K562 (cell line): ENCODE data around the gene SP140L. TPM values are rescaled to one million over a fixed set of nuclear protein-coding genes. Genes with fewer than 3 reads are reported as not detected.

Experiments
- ATAC-seq: fragments of 200-7000 bp; cut with Tn5 transposase; 3 replicates; pipeline ENCODE4 v1.9.1; 2020; ENCODE audit warnings: moderate library complexity
- BruUV-seq: library from RNA; stranded (reverse); fragments of 400-500 nt; replicated peaks from 2 replicates; lab custom pipeline; 2021; lab: Mats Ljungman, UMichigan
- CTCF ChIA-PET: fragments of 300-600 bp; formaldehyde crosslinking; extraction: SDS; loops from one replicate; lab custom pipeline; 2021; ENCODE audit warnings: low intra/inter-chr PET ratio; lab: Yijun Ruan, JAX
- POLR2A ChIA-PET: fragments of 300-600, 350-650 bp; sonication (Branson Sonifier 250); formaldehyde crosslinking; extraction: SDS; loops from one replicate; lab custom pipeline; 2021; ENCODE audit warnings: antibody characterized with exemption, inconsistent platforms; lab: Yijun Ruan, JAX
- DNase-seq, 4 experiments: peaks; one replicate each; pipeline versions ENCODE4 v3.0.0 to v3.0.0-alpha.2; 2011 to 2018; ENCODE audit warnings: low spot score in 3 of 4, mixed read lengths in 3 of 4; ENCODE audit errors: extremely low read depth in 1 of 4
- FAIRE-seq: peaks from 2 replicates; lab custom pipeline; 2011; peaks lifted over from hg19 to GRCh38; lab: Jason Lieb, UNC
- H2AFZ ChIP-seq: 2 replicates; pipeline ENCODE4 v1.6.0; 2011; ENCODE audit warnings: low read depth, low read length, control low read depth, inconsistent platforms
- H3K27ac ChIP-seq: fragments of 200-600 bp; 3 replicates; pipeline ENCODE4 v1.8.0; 2011; ENCODE audit warnings: low read depth, mild to moderate bottlenecking, control low read depth, inconsistent platforms, low read length, moderate library complexity, mixed read lengths; ENCODE audit errors: extremely low read depth
- H3K27me3 ChIP-seq, 2 experiments: fragments of 300-600 bp in 1 of 2; 2 replicates in 1 of 2; 3 replicates in 1 of 2; pipeline versions ENCODE4 v1.6.0 to v1.8.0; 2011; ENCODE audit warnings: inconsistent platforms in 2 of 2, low read length in 2 of 2, mild to moderate bottlenecking in 1 of 2, mixed read lengths in 1 of 2, moderate library complexity in 1 of 2; ENCODE audit not compliant: control insufficient read depth in 2 of 2, insufficient read depth in 2 of 2
- H3K36me3 ChIP-seq: fragments of 300-600 bp; 3 replicates; pipeline ENCODE4 v1.8.0; 2011; ENCODE audit warnings: mild to moderate bottlenecking, low read length, inconsistent platforms; ENCODE audit not compliant: control insufficient read depth, insufficient read depth
- H3K4me1 ChIP-seq, 2 experiments: fragments of 200-600 bp in 1 of 2; replicated peaks in 1 of 2; 2 replicates in 1 of 2; 3 replicates in 1 of 2; pipeline versions ENCODE4 v1.5.1 to v1.8.0; 2011; ENCODE audit warnings: inconsistent platforms in 2 of 2, low read length in 2 of 2, mild to moderate bottlenecking in 1 of 2, mixed read lengths in 1 of 2, moderate library complexity in 1 of 2; ENCODE audit not compliant: control insufficient read depth in 2 of 2, insufficient read depth in 2 of 2
- H3K4me2 ChIP-seq: 2 replicates; pipeline ENCODE4 v1.6.1; 2011; ENCODE audit warnings: low read length, control low read depth, inconsistent platforms, mixed read lengths; ENCODE audit not compliant: insufficient read depth
- H3K4me3 ChIP-seq: fragments of 200-600 bp; sonication (generic), shearing (Covaris generic); 2 replicates; pipeline ENCODE4 v1.5.1; 2016; ENCODE audit warnings: control low read depth, inconsistent platforms
- H3K79me2 ChIP-seq: fragments of 200-600 bp; 3 replicates; pipeline ENCODE4 v1.8.0; 2011; ENCODE audit warnings: low read length, inconsistent platforms; ENCODE audit not compliant: control insufficient read depth, insufficient read depth
- H3K9ac ChIP-seq, 2 experiments: 2 replicates each; pipeline versions ENCODE4 v1.6.0 to v1.6.1; 2011; ENCODE audit warnings: low read depth in 2 of 2, low read length in 2 of 2, control low read depth in 1 of 2, inconsistent platforms in 1 of 2, mild to moderate bottlenecking in 1 of 2, mixed read lengths in 1 of 2; ENCODE audit not compliant: insufficient read depth in 1 of 2
- H3K9me1 ChIP-seq: one replicate; pipeline ENCODE4 v1.6.0; 2011; ENCODE audit warnings: inconsistent platforms, mild to moderate bottlenecking, low read length, moderate library complexity; ENCODE audit not compliant: control insufficient read depth, insufficient read depth
- H3K9me3 ChIP-seq: replicated peaks from 2 replicates; pipeline ENCODE4 v1.5.1; 2011; ENCODE audit warnings: low read depth, low read length, inconsistent platforms; ENCODE audit not compliant: control insufficient read depth, insufficient read depth
- H4K20me1 ChIP-seq: replicated peaks from 2 replicates; pipeline ENCODE4 v1.6.1; 2011; ENCODE audit warnings: low read length, inconsistent platforms, mixed read lengths; ENCODE audit not compliant: control insufficient read depth, insufficient read depth
- EHMT2 ChIP-seq: fragments of 450-650 bp; IDR thresholded peaks from 2 replicates; pipeline ENCODE4 v1.6.1; 2018; ENCODE audit warnings: antibody characterized with exemption
- ESRRA ChIP-seq: fragments of 450-650 bp; IDR thresholded peaks from 2 replicates; pipeline ENCODE4 v1.6.1; 2014; ENCODE audit warnings: low read depth, mild to moderate bottlenecking, moderate library complexity, borderline replicate concordance
- KLF13 ChIP-seq: fragments of 450-650 bp; IDR thresholded peaks from 2 replicates; pipeline ENCODE4 v1.6.1; 2016; ENCODE audit warnings: missing genetic modification characterization, low read depth, mild to moderate bottlenecking, missing compliant biosample characterization, moderate library complexity, borderline replicate concordance
- POLR3A ChIP-seq: IDR thresholded peaks from 2 replicates; pipeline ENCODE4 v1.6.1; 2011; ENCODE audit warnings: borderline replicate concordance, mild to moderate bottlenecking, moderate library complexity; ENCODE audit not compliant: insufficient read length, insufficient read depth; ENCODE audit errors: extremely low read depth
- TCF7L2 ChIP-seq: fragments of 150-350 bp; IDR thresholded peaks from 2 replicates; pipeline ENCODE4 v1.6.1; 2016; ENCODE audit warnings: low read depth, mild to moderate bottlenecking, low read length, moderate library complexity
- TRIM28 ChIP-seq: fragments of 450-650 bp; IDR thresholded peaks from 2 replicates; pipeline ENCODE4 v1.6.1; 2017
- ZBTB7A ChIP-seq: IDR thresholded peaks from 2 replicates; pipeline ENCODE4 v1.6.1; 2011; ENCODE audit warnings: low read depth, mild to moderate bottlenecking, low read length, moderate library complexity, borderline replicate concordance; ENCODE audit not compliant: control insufficient read depth
- ZNF239 ChIP-seq: fragments of 250-450 bp; sonication (Bioruptor Pico); IDR thresholded peaks from 2 replicates; pipeline ENCODE4 v1.4.0; 2020; ENCODE audit warnings: mild to moderate bottlenecking
- WGBS: fragments of 100-300 bp; shearing (Covaris generic); methylation state at CpG from one replicate; pipeline ENCODE4 v1.1.6; 2016; ENCODE audit warnings: low coverage, mixed read lengths; ENCODE audit not compliant: insufficient coverage; ENCODE audit errors: missing lambda C conversion rate; 5-methylcytosine and 5-hydroxymethylcytosine counted together
- in situ Hi-C: fragments of 300-500 bp; cut with MboI; formaldehyde crosslinking; loops from 4 replicates; pipeline ENCODE4 v1.15.0; 2018; ENCODE audit warnings: inconsistent platforms, mixed read lengths
- intact Hi-C: fragments of 100-400 bp; cut with micrococcal nuclease; formaldehyde crosslinking; loops from 2 replicates; pipeline ENCODE4 v1.14.2; 2022
- polyA plus RNA-seq, 8 experiments: library from polyadenylated mRNA; depleted of rRNA in 4 of 8; stranded (reverse) in 5 of 8; unstranded in 3 of 8; fragments of >200 nt; fragmentation: Nextera tagmentation in 2 of 8; fragmentation: Illumina TruSeq in 1 of 8; extraction: Ambion mirVana in 2 of 8; extraction: Trizol in 1 of 8; gene quantifications; 2 replicates each; pipeline versions ENCODE4 v1.2.1 to v1.2.3, GENCODE V29; 2011 to 2014; ENCODE audit warnings: inconsistent platforms in 1 of 8, missing spikeins in 1 of 8
- total RNA-seq, 7 experiments: library from RNA; depleted of rRNA in 6 of 7; stranded (reverse); fragments of >200 nt in 6 of 7; fragmentation: Illumina TruSeq in 2 of 7; extraction: Trizol in 2 of 7; gene quantifications; 2 replicates each; pipeline versions ENCODE4 v1.2.1 to v1.2.3, GENCODE V29; 2011 to 2021; ENCODE audit warnings: low replicate concordance in 1 of 7
- TF ChIP-seq, protein P1 (sequence below): fragments of 250-450 bp; sonication (Bioruptor Pico); IDR thresholded peaks from 2 replicates; pipeline ENCODE4 v1.4.0; 2020; ENCODE audit warnings: mild to moderate bottlenecking
- TF ChIP-seq, protein P2 (sequence below): IDR thresholded peaks from 2 replicates; pipeline ENCODE4 v1.6.1; 2016; ENCODE audit warnings: missing genetic modification characterization, missing compliant biosample characterization
- TF ChIP-seq, protein P3 (sequence below): fragments of 250-450 bp; sonication (Bioruptor Pico); IDR thresholded peaks from 2 replicates; pipeline ENCODE4 v1.8.0; 2022; ENCODE audit warnings: moderate library complexity, mild to moderate bottlenecking, inconsistent platforms

The SP140L gene
- total and polyA plus RNA-seq, 9 of the 15 experiments (the other 6 are each of a cell fraction or from before 2014, with no cell fraction given) = 4.0 to 15.5 (median 11.3) TPM

DNA sequence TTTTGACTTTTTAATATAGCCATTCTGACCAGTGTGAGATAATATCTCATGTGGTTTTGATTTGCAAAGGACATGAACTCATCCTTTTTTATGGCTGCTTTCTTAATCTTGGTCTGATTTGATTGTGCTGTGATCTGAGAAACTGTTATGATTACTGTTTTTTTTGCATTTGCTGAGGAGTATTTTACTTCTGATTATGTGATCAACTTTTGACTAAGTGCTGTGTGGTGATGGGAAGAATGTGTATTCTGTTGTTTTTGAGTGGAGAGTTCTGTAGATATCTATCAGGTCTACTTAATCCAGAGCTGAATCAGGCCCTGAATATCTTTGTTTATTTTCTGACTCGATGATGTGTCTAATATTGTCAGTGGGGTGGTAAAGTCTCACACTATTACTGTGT, 16.8 kb downstream of the SP140L start:
- Histone ChIP-seq H3K9me1 (no peaks in the 10 kb centered on the region), H3K27me3 (no peaks in the 10 kb centered on the region), H3K4me2 (no peak overlapping the region), H3K36me3 (no peaks in the 10 kb centered on the region; the same call in 2 of the 3 replicates), H3K9ac (no peak overlapping the region), H3K4me3 (no peak overlapping the region), H3K79me2 (peaks cover 31% of the 10 kb centered on the region), H3K4me1 (no peaks in the 10 kb centered on the region; a peak in 3 of 5 replicates), H3K9me3 (peaks cover 4% of the 10 kb centered on the region), H4K20me1 (no peaks in the 10 kb centered on the region), H3K27ac (no peak overlapping the region), H2AFZ (no peak overlapping the region)
- TF ChIP-seq, protein P1, sequence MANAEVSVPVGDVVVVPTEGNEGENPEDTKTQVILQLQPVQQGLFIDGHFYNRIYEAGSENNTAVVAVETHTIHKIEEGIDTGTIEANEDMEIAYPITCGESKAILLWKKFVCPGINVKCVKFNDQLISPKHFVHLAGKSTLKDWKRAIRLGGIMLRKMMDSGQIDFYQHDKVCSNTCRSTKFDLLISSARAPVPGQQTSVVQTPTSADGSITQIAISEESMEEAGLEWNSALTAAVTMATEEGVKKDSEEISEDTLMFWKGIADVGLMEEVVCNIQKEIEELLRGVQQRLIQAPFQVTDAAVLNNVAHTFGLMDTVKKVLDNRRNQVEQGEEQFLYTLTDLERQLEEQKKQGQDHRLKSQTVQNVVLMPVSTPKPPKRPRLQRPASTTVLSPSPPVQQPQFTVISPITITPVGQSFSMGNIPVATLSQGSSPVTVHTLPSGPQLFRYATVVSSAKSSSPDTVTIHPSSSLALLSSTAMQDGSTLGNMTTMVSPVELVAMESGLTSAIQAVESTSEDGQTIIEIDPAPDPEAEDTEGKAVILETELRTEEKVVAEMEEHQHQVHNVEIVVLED (CRISPR knock-in tag) = no peak
- ATAC-seq (no peak), DNase-seq (no peak), FAIRE-seq (no peak)
- ChIA-PET CTCF (no interaction called here), POLR2A (no interaction called here)
- in situ Hi-C loops = no loop called here
- intact Hi-C loops = no loop called here
- 47% methylated on average over 1 of the region's 1 CpG for WGBS
- BruUV-seq = no TSS peak

DNA sequence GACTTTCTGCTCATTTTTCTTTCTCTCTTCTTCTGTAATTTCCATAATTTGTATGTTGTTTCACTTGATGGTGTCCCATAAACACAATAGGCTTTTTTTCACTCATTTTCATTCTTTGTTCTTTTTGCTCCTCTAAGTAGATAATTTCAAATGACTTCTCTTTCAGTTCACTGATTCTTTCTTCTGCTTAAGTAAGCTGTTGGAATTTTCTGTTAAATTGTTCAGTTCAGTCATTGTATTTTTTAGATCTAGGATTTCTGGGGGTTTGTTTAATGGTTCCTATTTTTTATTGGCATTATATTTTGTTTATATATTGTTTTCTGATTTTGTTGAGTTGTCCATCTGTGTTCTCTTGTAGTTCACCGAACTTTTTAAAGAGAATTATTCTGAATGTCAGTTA, 19.5 kb downstream of the SP140L start:
- H2AFZ ChIP-seq = no peak overlapping the region
- no peaks in the 10 kb centered on the region; a peak in 3 of 5 replicates for H3K4me1 ChIP-seq
- BruUV-seq = no TSS peak
- ATAC-seq = no peak
- no peak overlapping the region for H3K4me3 ChIP-seq
- no peak for FAIRE-seq
- no peaks in the 10 kb centered on the region for H3K9me1 ChIP-seq
- POLR2A ChIA-PET = no interaction called here
- peaks cover 31% of the 10 kb centered on the region for H3K79me2 ChIP-seq
- H4K20me1 ChIP-seq = no peaks in the 10 kb centered on the region
- no peak for DNase-seq
- H3K9ac ChIP-seq = no peak overlapping the region
- WGBS = 78% methylated on average over 1 of the region's 1 CpG
- H3K27ac ChIP-seq = no peak overlapping the region
- H3K9me3 ChIP-seq = peaks cover 4% of the 10 kb centered on the region
- intact Hi-C loops = no loop called here
- CTCF ChIA-PET = no interaction called here
- H3K36me3 ChIP-seq = no peaks in the 10 kb centered on the region; the same call in 2 of the 3 replicates
- in situ Hi-C loops = no loop called here
- H3K27me3 ChIP-seq = no peaks in the 10 kb centered on the region
- no peak overlapping the region for H3K4me2 ChIP-seq
- no peak for TF ChIP-seq KLF13
- TF ChIP-seq, protein P2, sequence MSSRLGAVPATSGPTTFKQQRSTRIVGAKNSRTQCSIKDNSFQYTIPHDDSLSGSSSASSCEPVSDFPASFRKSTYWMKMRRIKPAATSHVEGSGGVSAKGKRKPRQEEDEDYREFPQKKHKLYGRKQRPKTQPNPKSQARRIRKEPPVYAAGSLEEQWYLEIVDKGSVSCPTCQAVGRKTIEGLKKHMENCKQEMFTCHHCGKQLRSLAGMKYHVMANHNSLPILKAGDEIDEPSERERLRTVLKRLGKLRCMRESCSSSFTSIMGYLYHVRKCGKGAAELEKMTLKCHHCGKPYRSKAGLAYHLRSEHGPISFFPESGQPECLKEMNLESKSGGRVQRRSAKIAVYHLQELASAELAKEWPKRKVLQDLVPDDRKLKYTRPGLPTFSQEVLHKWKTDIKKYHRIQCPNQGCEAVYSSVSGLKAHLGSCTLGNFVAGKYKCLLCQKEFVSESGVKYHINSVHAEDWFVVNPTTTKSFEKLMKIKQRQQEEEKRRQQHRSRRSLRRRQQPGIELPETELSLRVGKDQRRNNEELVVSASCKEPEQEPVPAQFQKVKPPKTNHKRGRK = 0 out of 2 replicates have a peak, but pooled peaks have one; percentile 33
- TF ChIP-seq ZNF239 = no peak
- no peak for TF ChIP-seq ZBTB7A
- no peak for TF ChIP-seq POLR3A
- TF ChIP-seq TCF7L2 = no peak
- TF ChIP-seq, protein P3, sequence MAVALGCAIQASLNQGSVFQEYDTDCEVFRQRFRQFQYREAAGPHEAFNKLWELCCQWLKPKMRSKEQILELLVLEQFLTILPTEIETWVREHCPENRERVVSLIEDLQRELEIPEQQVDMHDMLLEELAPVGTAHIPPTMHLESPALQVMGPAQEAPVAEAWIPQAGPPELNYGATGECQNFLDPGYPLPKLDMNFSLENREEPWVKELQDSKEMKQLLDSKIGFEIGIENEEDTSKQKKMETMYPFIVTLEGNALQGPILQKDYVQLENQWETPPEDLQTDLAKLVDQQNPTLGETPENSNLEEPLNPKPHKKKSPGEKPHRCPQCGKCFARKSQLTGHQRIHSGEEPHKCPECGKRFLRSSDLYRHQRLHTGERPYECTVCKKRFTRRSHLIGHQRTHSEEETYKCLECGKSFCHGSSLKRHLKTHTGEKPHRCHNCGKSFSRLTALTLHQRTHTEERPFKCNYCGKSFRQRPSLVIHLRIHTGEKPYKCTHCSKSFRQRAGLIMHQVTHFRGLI (CRISPR knock-in tag) = no peak
- TF ChIP-seq EHMT2 = no peak
- 0 out of 2 replicates have a peak, but pooled peaks have one; percentile 45 for TF ChIP-seq TRIM28
- no peak for TF ChIP-seq ESRRA
